Kasumi-1 (cell line): ENCODE data around the gene IMMP2L.

ENCODE experiments used
- DNase-seq, 2 experiments: peaks; one replicate each; lab custom pipeline; 2025; lab: John Stamatoyannopoulos, UW

Gene IMMP2L

GRCh38 chr7:110867771-110868170 is 694.5 kb downstream of the IMMP2L start:
- DNase-seq: no peak

GRCh38 chr7:110863258-110863657 is 699.0 kb downstream of the IMMP2L start:
- no peak for DNase-seq

- no peak for DNase-seq
These were observed 701.1 kb downstream of the IMMP2L start for GRCh38 chr7:110861163-110861562.

- DNase-seq: no peak
These were observed 705.2 kb downstream of the IMMP2L start for GRCh38 chr7:110857106-110857505.

- DNase-seq: no peak
These were observed 705.6 kb downstream of the IMMP2L start for GRCh38 chr7:110856704-110857103.

- DNase-seq: no peak
These were observed 707.6 kb downstream of the IMMP2L start for GRCh38 chr7:110854651-110855050.

- no peak for DNase-seq
These were observed 708.1 kb downstream of the IMMP2L start for GRCh38 chr7:110854166-110854565.

- no peak for DNase-seq
These were observed 709.0 kb downstream of the IMMP2L start for GRCh38 chr7:110853263-110853662.

- no peak for DNase-seq
These were observed 709.9 kb downstream of the IMMP2L start for GRCh38 chr7:110852156-110852940.

GRCh38 chr7:110850224-110850623 is 712.1 kb downstream of the IMMP2L start:
- no peak for DNase-seq

- DNase-seq: no peak
These were observed 719.5 kb downstream of the IMMP2L start for GRCh38 chr7:110842796-110843195.

- DNase-seq: no peak
These were observed 720.3 kb downstream of the IMMP2L start for GRCh38 chr7:110841840-110842545.

GRCh38 chr7:110839866-110840265 is 722.4 kb downstream of the IMMP2L start:
- DNase-seq: peak; percentile 45 to 61

- no peak for DNase-seq
These were observed 726.4 kb downstream of the IMMP2L start for GRCh38 chr7:110835849-110836248.

- no peak for DNase-seq
These were observed 727.1 kb downstream of the IMMP2L start for GRCh38 chr7:110835218-110835617.

- DNase-seq: no peak
These were observed 730.9 kb downstream of the IMMP2L start for GRCh38 chr7:110831419-110831818.

- DNase-seq: no peak
These were observed 731.5 kb downstream of the IMMP2L start for GRCh38 chr7:110830778-110831177.

- DNase-seq: no peak
These were observed 734.4 kb downstream of the IMMP2L start for GRCh38 chr7:110827936-110828335.

GRCh38 chr7:110827287-110827855 is 734.9 kb downstream of the IMMP2L start:
- DNase-seq: no peak

GRCh38 chr7:110813986-110814385 is 748.3 kb downstream of the IMMP2L start:
- no peak for DNase-seq

- DNase-seq: no peak
These were observed 752.5 kb downstream of the IMMP2L start for GRCh38 chr7:110809832-110810231.

- DNase-seq: no peak
These were observed 753.9 kb downstream of the IMMP2L start for GRCh38 chr7:110808361-110808760.

- no peak for DNase-seq
These were observed 757.8 kb downstream of the IMMP2L start for GRCh38 chr7:110804501-110804900.
